Activated T-cell treated with anti-CD3 and anti-CD28 coated beads, Interleukin-2, amount 50 U/mL, for 4 hours (primary cell): ENCODE results near the gene ALDH1B1. TPM values are rescaled to one million over a fixed set of nuclear protein-coding genes. Genes with fewer than 3 reads are reported as not detected.

ENCODE experiments used
- ATAC-seq, 2 donors: fragments of 200-7000 bp; cut with Tn5 transposase; one replicate each; pipeline ENCODE4 v1.10.0; 2021
- DNase-seq: peaks from one replicate; pipeline ENCODE4 v3.0.0-alpha.2; 2020
- H3K27me3 Mint-ChIP-seq: one replicate; pipeline ENCODE4 v1.8.0; 2021; ENCODE audit warnings: low read depth, mixed read lengths
- H3K36me3 Mint-ChIP-seq: one replicate; pipeline ENCODE4 v1.8.0; 2022; ENCODE audit warnings: mixed read lengths; ENCODE audit not compliant: insufficient read depth
- H3K4me1 Mint-ChIP-seq: one replicate; pipeline ENCODE4 v1.8.0; 2021; ENCODE audit warnings: low read depth, mixed read lengths
- H3K4me3 Mint-ChIP-seq: one replicate; pipeline ENCODE4 v1.8.0; 2021; ENCODE audit warnings: mild to moderate bottlenecking, moderate library complexity, mixed read lengths
- H3K9me3 Mint-ChIP-seq: one replicate; pipeline ENCODE4 v1.8.0; 2021; ENCODE audit warnings: mixed read lengths
- total RNA-seq, 3 donors: library from RNA; stranded (reverse); gene quantifications; one replicate each; pipeline ENCODE4 v1.2.1, GENCODE V29; 2021

The ALDH1B1 gene
- total RNA-seq, 3 donors from 2014 or later: 15.7 to 26.9 (median 22.0) TPM

GRCh38 chr9:38423973-38424843 is 31.7 kb downstream of the ALDH1B1 start, which contains the start of gene IGFBPL1:
Gene IGFBPL1, minus strand, starts transcription at chr9:38424454. Its CDS starts 30 bp downstream, at chr9:38424424.
- peaks cover 2% of the 10 kb centered on the region for H3K4me1 Mint-ChIP-seq
- peak within 1 kb of the TSS; percentile 45 for H3K4me3 Mint-ChIP-seq
- no peak for DNase-seq
- no peaks in the 10 kb centered on the region for H3K9me3 Mint-ChIP-seq
- ATAC-seq: peak; percentile 83 to 86
- no peaks in the 10 kb centered on the region for H3K36me3 Mint-ChIP-seq
- peaks cover 52% of the 10 kb centered on the region for H3K27me3 Mint-ChIP-seq

- Mint-ChIP-seq H3K4me3 (peak overlapping the region; percentile 3), H3K36me3 (no peaks in the 10 kb centered on the region), H3K9me3 (no peaks in the 10 kb centered on the region), H3K4me1 (peaks cover 2% of the 10 kb centered on the region), H3K27me3 (peaks cover 51% of the 10 kb centered on the region)
- no peak for ATAC-seq
- DNase-seq: no peak
These were observed 32.4 kb downstream of the ALDH1B1 start for GRCh38 chr9:38424918-38425317.

GRCh38 chr9:38428062-38428461 is 35.6 kb downstream of the ALDH1B1 start:
- Mint-ChIP-seq H3K36me3 (no peaks in the 10 kb centered on the region), H3K27me3 (peaks cover 29% of the 10 kb centered on the region), H3K4me1 (peaks cover 7% of the 10 kb centered on the region), H3K9me3 (no peaks in the 10 kb centered on the region), H3K4me3 (no peak overlapping the region)
- ATAC-seq (no peak), DNase-seq (no peak)

GRCh38 chr9:38431116-38431515 is 38.6 kb downstream of the ALDH1B1 start:
- no peak overlapping the region for H3K4me3 Mint-ChIP-seq
- DNase-seq: no peak

DNA sequence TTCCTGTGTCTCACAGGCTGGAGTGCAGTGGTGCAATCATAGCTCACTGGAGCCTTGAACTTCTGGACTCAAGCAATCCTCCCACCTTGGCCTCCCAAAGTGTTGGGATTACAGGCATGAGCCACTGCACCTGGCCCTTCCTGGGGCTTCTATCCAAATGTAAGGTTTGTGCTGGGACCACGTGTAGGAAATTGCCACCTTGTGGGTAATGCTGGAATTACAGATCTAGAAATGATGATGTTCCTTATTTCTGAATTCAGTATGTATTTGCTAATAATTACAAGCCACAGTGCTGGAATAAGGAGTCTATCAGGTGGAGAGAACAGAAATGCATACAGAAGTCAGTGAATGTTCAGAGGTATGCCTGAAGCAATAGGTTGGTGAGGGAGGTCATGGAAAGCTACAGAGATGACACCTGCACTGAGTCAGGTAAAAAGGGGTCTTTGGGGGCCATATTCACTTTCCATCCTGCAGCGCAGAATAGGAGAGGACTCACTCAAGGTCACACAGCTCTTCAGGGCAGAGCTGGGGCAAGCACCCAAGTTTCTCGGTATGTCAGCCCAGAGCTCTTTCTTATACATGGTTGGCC is 40.5 kb downstream of the ALDH1B1 start:
- H3K36me3 Mint-ChIP-seq: no peaks in the 10 kb centered on the region
- ATAC-seq (no peak), DNase-seq (no peak)
- no peaks in the 10 kb centered on the region for H3K9me3 Mint-ChIP-seq
- H3K4me3 Mint-ChIP-seq: no peak overlapping the region
- peaks cover 4% of the 10 kb centered on the region for H3K4me1 Mint-ChIP-seq
- H3K27me3 Mint-ChIP-seq: no peaks in the 10 kb centered on the region

More at GRCh38 chr9:38431116-38431515, 38.6 kb downstream of the ALDH1B1 start:
- no peaks in the 10 kb centered on the region for H3K9me3 Mint-ChIP-seq
- no peak for ATAC-seq
- H3K27me3 Mint-ChIP-seq: peaks cover 11% of the 10 kb centered on the region
- H3K36me3 Mint-ChIP-seq: no peaks in the 10 kb centered on the region
- peaks cover 4% of the 10 kb centered on the region for H3K4me1 Mint-ChIP-seq

DNA sequence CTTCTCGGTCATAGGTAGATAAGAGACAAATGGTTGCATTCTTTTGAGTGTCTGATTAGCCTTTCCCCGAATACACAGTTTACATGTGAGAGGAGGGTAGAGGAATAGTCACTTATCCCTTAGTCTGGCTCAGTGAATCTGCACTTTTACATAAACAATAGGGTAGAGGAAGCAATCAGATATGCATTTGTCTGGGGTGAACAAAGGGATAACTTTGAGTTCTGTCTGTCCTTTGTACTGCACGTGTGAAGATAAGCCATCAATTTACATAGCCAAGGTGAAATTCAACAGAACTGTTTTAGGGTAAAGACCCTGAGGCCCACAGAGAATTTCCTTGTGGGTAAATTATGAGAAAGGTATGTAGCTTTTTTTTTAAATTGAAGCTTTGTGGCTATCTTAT is 41.9 kb downstream of the ALDH1B1 start:
- H3K4me1 Mint-ChIP-seq: peaks cover 4% of the 10 kb centered on the region
- peaks cover 2% of the 10 kb centered on the region for H3K27me3 Mint-ChIP-seq
- H3K9me3 Mint-ChIP-seq: no peaks in the 10 kb centered on the region
- DNase-seq (no peak), ATAC-seq (no peak)
- H3K4me3 Mint-ChIP-seq: no peak overlapping the region
- no peaks in the 10 kb centered on the region for H3K36me3 Mint-ChIP-seq

GRCh38 chr9:38434853-38435252 is 42.4 kb downstream of the ALDH1B1 start:
- no peaks in the 10 kb centered on the region for H3K36me3 Mint-ChIP-seq
- H3K4me3 Mint-ChIP-seq: no peak overlapping the region
- DNase-seq (no peak), ATAC-seq (no peak)
- no peaks in the 10 kb centered on the region for H3K9me3 Mint-ChIP-seq
- peaks cover 4% of the 10 kb centered on the region for H3K4me1 Mint-ChIP-seq
- peaks cover 3% of the 10 kb centered on the region for H3K27me3 Mint-ChIP-seq

GRCh38 chr9:38435521-38435920 is 43.0 kb downstream of the ALDH1B1 start:
- ATAC-seq (no peak), DNase-seq (no peak)
- H3K4me1 Mint-ChIP-seq: peaks cover 4% of the 10 kb centered on the region
- H3K36me3 Mint-ChIP-seq: no peaks in the 10 kb centered on the region
- H3K27me3 Mint-ChIP-seq: peaks cover 3% of the 10 kb centered on the region
- H3K4me3 Mint-ChIP-seq: no peak overlapping the region
- H3K9me3 Mint-ChIP-seq: no peaks in the 10 kb centered on the region

GRCh38 chr9:38436708-38437107 is 44.2 kb downstream of the ALDH1B1 start:
- peaks cover 3% of the 10 kb centered on the region for H3K27me3 Mint-ChIP-seq

DNA sequence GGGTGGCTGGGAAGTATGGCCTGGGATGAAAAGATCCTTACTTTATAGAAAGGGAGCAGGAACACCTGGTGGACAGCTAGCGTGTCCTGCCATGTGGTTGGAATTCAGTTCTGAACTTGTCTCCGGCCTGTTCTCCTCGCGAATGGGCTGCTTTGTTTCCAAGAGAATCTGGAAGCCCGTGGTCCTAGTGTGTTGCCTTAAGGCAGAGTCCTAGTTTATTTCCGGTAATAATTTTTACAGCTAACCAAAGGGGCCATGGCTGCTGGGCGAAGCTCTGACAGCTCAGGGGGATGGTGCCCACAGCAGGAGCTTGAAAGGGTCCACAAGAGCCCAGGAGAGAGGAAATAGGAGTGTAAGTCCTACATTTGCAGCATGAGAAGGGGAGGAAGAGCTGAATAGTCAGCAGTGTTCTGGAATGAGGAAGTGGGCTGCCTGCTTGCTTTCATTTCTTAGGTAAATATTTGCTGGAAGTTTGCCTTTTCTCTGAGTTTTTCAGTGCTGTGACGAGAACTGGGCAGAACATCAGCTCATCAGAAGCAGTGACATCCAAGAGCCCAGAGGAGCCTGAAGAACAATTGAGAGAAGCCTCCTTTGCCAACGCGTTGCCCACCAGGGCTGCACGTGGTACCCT is 44.8 kb downstream of the ALDH1B1 start:
- no peaks in the 10 kb centered on the region for H3K4me1 Mint-ChIP-seq
- peaks cover 3% of the 10 kb centered on the region for H3K27me3 Mint-ChIP-seq
- no peaks in the 10 kb centered on the region for H3K9me3 Mint-ChIP-seq
- H3K36me3 Mint-ChIP-seq: no peaks in the 10 kb centered on the region
- ATAC-seq: no peak
- no peak for DNase-seq
- H3K4me3 Mint-ChIP-seq: no peak overlapping the region

More at GRCh38 chr9:38436708-38437107, 44.2 kb downstream of the ALDH1B1 start:
- Mint-ChIP-seq H3K36me3 (no peaks in the 10 kb centered on the region), H3K4me1 (no peaks in the 10 kb centered on the region), H3K9me3 (no peaks in the 10 kb centered on the region), H3K4me3 (no peak overlapping the region)
- DNase-seq: no peak
- ATAC-seq: no peak

- Mint-ChIP-seq H3K27me3 (peaks cover 4% of the 10 kb centered on the region), H3K4me3 (no peak overlapping the region), H3K4me1 (no peaks in the 10 kb centered on the region), H3K9me3 (no peaks in the 10 kb centered on the region), H3K36me3 (no peaks in the 10 kb centered on the region)
- DNase-seq: no peak
- ATAC-seq: no peak
These were observed 46.9 kb downstream of the ALDH1B1 start for GRCh38 chr9:38439291-38439915.

DNA sequence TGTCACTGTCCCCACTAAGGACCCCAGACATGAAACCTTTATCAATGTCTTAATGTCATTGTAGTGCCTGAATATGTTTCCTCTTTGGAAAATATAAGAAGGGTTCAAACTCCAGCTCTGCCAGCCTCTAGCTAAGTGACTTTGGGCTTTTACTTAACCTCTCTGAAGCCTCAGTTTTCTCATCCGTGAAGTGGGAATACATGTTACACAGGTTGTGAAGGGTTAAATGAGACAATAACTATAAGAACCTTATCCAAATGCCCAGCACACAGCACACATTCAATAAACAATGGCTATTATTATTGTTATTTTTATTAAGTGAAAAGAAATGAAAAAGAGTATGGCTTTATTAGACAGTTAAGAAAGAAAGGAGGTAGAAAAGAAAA is 47.4 kb downstream of the ALDH1B1 start:
- ATAC-seq (no peak), DNase-seq (no peak)
- Mint-ChIP-seq H3K4me3 (no peak overlapping the region), H3K9me3 (no peaks in the 10 kb centered on the region), H3K36me3 (no peaks in the 10 kb centered on the region), H3K27me3 (peaks cover 6% of the 10 kb centered on the region), H3K4me1 (no peaks in the 10 kb centered on the region)

DNA sequence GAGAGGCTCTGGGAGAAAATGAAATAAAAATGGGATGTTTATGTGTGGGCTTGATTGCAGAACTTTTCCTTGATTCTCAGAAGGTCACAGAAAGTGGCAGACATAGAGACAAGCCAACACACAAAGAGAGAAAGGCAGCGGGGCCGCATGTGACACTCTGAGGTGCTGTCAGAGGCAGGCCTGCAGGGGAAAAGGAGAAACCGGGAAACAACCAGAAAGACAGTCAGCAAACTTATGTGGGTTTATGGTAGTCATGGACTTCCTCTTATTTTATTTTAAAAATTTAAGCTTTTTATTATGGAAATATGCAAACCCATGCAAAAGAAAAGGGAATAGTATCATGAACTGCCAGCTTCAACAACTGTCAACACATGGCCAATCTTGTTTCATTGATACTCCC is 48.0 kb downstream of the ALDH1B1 start:
- no peaks in the 10 kb centered on the region for H3K36me3 Mint-ChIP-seq
- no peaks in the 10 kb centered on the region for H3K4me1 Mint-ChIP-seq
- H3K27me3 Mint-ChIP-seq: peaks cover 6% of the 10 kb centered on the region
- no peak for DNase-seq
- no peak overlapping the region for H3K4me3 Mint-ChIP-seq
- H3K9me3 Mint-ChIP-seq: no peaks in the 10 kb centered on the region
- no peak for ATAC-seq

- DNase-seq: no peak
- ATAC-seq: no peak
- Mint-ChIP-seq H3K36me3 (no peaks in the 10 kb centered on the region), H3K9me3 (no peaks in the 10 kb centered on the region), H3K4me1 (no peaks in the 10 kb centered on the region), H3K4me3 (no peak overlapping the region), H3K27me3 (peaks cover 10% of the 10 kb centered on the region)
These were observed 49.0 kb downstream of the ALDH1B1 start for GRCh38 chr9:38441347-38442085.
